GM21786 (cell line): ENCODE results near the gene SLMAP.

Source experiments
- ATAC-seq: cut with Tn5 transposase; IDR thresholded peaks from one replicate; pipeline ENCODE4 v1.9.1; 2021; ENCODE audit not compliant: unreplicated experiment

The SLMAP gene

DNA sequence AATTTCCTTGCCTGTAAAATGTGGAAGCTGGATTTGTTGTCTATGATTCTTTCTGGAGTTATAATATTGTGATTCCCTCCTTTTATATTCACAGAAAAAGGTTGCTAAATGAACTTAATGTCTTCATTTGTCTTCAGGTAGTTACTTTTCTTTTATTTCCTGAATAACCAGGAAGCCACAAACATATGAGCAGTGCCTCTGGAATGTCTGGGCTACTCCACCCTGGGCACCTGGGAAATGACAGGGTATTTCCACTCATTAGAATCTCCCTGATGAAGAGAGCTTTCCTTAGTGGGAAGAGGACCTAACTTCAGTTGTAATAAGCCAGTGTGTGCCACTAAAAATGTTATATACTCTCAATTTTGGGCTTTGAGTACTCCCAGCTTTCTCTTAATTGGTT is 3.8 kb upstream of the SLMAP start:
- no peak for ATAC-seq

GRCh38 chr3:57753016-57753415 is 3.1 kb upstream of the SLMAP start:
- no peak for ATAC-seq

- ATAC-seq, result no peak
Observed at GRCh38 chr3:57755368-57755675, 787 bp upstream of the SLMAP start.

DNA sequence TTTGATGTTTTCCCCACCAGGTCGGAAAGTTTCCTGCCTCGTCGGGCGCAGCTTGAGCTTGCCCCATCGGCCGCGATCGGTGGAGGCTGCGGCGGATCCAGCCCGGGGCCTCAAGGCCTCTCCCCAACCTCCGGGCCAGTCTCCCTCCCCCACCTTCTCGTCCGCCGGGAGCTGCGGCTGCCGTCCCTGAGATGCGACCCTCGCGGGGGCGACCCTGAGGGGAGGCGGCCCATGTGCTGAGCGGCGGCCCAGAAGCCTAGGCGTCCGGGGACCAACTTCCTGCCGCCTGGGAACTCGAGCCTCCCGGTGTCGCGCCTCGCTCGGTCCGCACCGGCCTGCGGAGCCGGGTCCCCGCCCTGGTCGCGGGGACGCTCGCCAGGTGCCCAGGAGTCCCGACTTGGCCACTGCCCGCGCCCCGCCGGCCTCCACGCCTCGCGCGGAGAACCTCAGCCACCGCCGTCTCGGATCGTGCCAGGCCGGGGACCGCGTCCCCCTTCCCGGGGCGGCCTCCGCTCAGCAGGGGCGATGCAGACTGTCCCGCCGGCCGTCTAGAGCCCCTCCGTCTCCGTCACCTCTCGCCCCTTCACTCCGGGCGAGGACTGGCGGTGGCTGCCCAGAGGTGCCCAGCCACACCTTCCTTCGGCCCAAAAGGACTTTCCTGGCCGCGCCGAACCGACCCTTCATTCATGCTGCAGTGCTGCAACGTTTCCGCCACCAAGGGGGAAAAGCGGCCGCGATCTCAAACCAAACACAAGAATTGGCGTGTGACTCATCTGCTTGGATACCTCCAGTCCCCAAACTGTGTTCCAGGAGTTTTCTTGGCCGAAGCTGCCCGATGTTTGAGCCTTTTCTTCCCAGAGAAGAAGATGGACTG is 656 bp downstream of the SLMAP start:
- ATAC-seq, result peak; percentile 20

DNA sequence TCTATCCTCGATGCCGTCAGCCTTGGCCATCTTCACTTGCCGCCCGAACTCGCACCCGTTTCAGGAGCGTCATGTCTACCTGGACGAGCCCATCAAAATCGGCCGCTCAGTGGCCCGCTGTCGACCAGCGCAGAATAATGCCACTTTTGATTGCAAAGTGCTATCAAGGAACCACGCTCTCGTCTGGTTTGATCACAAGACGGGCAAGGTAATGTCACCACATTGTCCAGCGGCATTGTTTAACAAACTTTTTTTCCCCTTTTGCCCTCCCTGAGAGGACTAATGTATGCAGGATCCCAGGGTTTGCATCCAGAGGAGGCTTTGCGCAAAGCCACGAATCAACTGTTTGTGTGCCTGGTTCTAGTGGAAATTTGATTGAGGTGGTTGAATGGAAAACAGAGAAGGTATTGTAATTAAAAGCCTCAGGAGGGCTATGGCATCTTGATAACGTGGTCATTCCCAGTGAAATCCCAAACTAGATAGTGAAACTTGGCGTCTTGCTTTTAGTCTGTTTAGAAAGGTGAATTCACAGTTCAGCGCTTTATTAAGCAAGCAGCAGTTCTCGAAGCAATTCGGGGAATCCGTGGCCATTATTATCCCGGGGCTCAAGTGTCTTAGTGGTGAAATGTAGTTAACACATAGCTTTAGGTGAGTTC is 1.7 kb downstream of the SLMAP start:
- ATAC-seq, result no peak

- ATAC-seq, result no peak
Observed at GRCh38 chr3:57758686-57759085, 2.6 kb downstream of the SLMAP start.

GRCh38 chr3:57764794-57765193 is 8.7 kb downstream of the SLMAP start:
- no peak for ATAC-seq

DNA sequence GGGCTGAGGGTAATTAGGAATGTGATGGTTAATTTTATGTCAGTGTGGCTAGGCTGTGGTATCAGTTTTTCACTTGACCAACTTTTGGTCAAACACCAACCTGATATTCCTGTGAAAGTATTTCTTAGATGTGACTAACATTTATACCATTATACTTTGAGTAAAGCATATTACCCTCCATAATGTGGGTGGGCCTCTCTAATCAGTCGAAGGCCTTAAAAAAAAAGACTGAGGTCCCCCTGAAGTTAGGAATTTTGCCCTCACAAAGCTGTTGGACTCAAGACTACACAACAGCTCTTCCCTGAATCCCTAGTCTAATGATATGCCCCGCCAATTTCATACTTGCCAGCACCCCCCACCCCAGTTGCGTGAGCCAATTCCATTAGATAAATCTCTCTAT is 12.5 kb downstream of the SLMAP start:
- no peak for ATAC-seq

GRCh38 chr3:57770009-57770827 is 14.1 kb downstream of the SLMAP start:
- ATAC-seq, result no peak

GRCh38 chr3:57772251-57772650 is 16.1 kb downstream of the SLMAP start:
- no peak for ATAC-seq

DNA sequence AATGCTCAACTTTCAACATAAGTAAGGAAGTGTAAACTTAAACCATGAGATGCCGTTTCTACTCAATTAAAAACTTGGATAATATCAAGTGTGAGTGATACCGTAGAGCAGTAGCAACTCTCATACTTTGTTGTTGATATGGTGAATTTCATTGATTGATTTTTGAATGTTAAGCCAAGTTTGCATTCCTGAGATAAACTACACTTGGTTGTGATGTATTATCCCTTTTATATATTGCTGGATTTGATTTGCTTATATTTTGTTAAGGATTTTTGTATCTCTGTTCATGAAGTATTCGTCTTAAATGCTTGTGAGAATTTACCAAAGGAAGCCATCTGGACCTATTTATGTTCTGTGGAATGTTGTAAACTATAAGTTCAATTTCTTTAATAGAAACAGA is 21.7 kb downstream of the SLMAP start:
- no peak for ATAC-seq

- no peak for ATAC-seq
Observed at GRCh38 chr3:57778494-57778893, 22.4 kb downstream of the SLMAP start.

GRCh38 chr3:57779666-57780065 is 23.6 kb downstream of the SLMAP start:
- no peak for ATAC-seq

DNA sequence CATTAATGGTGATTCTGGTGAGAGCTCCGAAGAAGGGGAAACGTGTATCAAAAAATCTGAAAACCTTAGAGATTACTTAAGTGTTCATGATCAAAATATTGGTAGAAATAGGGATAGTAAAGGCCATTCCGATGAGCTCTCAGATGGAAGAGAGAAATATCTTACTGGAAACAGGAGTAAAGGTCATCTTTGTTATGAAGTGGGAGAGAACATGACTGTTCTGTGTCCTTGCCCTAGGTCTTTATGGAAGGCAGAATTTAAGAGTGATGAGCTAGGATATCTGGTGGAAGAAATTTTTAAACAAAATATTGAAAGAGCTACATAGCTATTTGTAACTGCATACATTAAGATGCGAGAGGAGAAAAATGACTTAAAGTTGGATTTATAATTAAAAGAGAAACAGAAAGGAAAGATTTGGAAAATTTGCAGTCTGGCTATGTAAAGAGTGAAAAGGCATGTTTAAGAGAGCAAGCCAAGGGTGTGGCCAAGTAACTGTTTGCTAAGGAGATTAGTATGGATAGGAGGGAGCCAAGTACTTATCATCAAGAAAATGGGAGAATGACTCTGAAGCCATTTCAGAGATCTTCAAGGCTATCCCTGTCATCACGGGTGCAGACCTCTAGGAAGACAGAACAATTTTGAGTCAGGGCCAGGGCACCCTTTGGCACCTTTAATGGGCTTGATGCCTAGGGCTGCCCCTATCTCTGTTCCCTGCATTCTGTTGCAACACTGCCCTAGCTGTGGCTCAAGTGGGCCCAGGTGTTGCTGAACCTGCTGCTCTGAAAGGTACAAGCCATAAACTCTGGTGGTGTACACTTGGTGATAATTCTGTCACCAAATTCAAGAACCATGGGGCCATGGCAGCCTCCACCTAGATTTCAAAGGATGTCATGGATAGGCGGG is 27.3 kb downstream of the SLMAP start:
- ATAC-seq, result no peak

DNA sequence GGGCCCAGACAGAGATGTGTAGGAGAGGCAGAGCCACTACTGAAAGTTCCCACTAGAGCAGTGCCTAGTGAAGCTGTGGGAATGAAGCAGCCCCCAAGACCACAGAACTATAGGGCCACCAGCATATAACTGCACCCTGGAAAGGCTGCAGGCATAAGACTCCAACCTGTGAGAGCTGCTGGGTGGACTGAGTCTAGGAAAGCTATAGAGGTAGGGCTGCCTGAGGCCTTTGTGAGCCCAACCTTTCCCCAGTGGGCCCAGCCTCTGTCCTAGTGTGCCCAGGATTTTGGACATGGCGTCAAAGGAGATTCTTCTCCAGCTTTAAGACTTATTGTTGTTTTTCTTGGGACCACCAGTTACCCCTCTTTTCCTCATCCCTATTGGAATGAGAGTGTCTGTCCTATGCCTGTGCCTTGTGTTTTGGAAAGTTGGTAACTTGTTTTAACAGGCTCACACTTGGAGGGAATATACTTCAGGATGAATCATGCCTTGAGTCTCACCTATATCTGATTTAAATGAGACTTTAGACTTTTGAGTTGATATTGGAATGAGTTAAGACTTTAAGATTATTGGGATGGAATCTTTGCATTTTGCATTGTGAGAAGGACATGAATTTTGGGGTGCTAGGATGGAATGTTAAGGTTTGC is 28.1 kb downstream of the SLMAP start:
- ATAC-seq, result no peak

- ATAC-seq, result no peak
Observed at GRCh38 chr3:57785446-57785845, 29.3 kb downstream of the SLMAP start.

DNA sequence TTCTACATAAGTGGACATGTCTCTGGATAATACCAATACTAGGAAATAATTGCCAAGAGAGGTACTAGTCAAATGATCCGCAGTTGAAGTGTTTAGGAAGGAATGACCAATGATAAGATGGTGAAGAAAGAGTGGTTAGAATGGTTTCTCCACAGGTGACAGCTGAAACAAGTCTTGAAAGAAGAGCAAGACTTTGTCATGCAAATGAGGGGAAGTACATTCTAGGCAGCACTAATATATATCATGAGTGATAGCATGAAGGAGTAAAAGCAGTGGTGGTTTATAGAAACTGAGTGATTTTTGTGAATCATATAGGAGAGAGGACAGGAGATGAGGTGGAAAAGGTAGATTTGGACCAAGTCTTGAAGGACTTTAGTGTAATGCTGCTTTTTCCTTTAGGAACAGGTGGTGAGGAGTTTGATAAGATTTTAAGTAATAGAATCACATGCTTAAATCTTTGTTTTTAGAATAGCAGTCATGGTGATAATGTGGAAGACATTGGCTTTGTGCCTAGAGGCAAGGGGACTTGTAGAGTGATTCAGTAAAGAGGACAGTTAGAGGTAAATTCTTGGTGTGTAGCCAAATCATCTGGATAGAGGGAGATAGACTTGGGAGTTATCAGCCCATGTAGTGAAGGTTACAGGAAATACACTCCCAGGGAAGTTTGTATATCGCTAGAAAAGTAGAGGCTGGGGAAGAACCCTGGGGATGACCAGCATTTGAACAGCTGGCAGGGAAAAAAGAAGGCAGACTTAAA is 31.9 kb downstream of the SLMAP start:
- ATAC-seq, result peak; percentile 95

DNA sequence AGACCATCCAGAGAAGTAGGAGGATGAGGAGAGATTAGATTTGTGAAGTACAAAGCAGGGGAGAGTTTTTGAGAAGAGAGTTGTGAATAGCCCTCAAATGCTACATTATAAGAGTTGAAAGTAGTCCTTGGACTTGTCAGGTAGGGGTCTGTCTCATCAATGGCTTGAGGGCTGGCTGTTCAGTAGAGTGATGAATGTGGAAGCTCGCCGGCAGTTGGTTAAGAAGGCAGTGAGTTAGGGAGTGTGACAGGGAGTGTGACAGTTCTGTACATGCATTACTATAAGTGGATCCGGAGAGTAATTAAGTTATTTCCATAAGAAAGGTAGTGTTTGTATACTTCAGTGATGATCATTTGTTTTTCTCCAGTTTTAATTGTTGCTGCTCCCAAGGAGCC is 32.5 kb downstream of the SLMAP start:
- no peak for ATAC-seq

DNA sequence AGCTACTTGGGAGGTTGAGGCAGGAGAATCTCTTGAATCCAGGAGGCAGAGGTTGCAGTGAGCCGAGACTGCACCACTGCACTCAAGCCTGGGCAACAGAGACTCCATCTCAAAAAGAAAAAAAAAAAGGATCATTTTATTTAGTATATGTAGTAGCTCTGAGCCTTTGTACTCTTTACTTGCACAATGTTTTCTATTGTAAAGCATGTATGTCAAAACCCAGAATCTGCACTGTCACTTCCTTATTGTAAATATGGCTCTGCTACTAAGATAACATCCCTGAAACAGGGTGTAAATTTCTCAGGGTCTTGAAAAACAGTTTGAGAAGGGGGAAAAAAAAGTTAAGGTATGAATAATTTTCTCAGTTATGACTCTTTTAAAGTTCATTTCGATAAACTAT is 35.1 kb downstream of the SLMAP start:
- no peak for ATAC-seq

DNA sequence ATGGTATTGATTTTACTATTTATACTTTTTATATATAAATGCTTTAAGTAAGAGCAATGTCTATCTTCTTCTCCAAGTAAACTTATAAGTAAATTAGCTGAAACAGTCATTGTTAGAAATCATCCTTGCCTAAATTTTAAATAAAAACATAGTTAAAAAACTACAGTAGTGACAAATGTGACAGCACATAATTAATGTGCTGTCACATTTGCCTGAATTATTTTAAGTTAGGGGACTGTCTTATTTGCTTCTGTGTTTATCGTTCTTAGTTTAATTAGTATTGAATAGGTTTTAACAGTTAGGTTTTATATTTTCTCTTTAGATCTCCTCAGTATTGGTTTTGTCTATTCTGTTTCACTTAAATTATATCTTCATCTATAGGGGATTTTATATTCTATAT is 36.1 kb downstream of the SLMAP start:
- no peak for ATAC-seq
